T follicular helper cell (primary cell): ENCODE measurements around the gene H2AZ2.

Experiments used
- DNase-seq: peaks from one replicate; pipeline ENCODE4 v3.0.0-alpha.2; 2020; ENCODE audit warnings: low read depth

The H2AZ2 gene

GRCh38 chr7:44784364-44784763 lies 63.5 kb downstream of the H2AZ2 start:
- DNase-seq: no peak

GRCh38 chr7:44783407-44783806 lies 64.5 kb downstream of the H2AZ2 start:
- no peak for DNase-seq

GRCh38 chr7:44782460-44782859 lies 65.4 kb downstream of the H2AZ2 start:
- no peak for DNase-seq
